K562 (cell line): ENCODE data around the gene HEPHL1. TPM values are rescaled to one million over a fixed set of nuclear protein-coding genes. Genes with fewer than 3 reads are reported as not detected.
A peak's percentile ranks its signal among the peaks of the same experiment; 100 is the strongest.

Source experiments
- ATAC-seq: fragments of 200-7000 bp; cut with Tn5 transposase; 3 replicates; pipeline ENCODE4 v1.9.1; 2020; ENCODE audit warnings: moderate library complexity
- BruUV-seq: library from RNA; stranded (reverse); fragments of 400-500 nt; replicated peaks from 2 replicates; lab custom pipeline; 2021; lab: Mats Ljungman, UMichigan
- CTCF ChIA-PET: fragments of 300-600 bp; formaldehyde crosslinking; extraction: SDS; loops from one replicate; lab custom pipeline; 2021; ENCODE audit warnings: low intra/inter-chr PET ratio; lab: Yijun Ruan, JAX
- POLR2A ChIA-PET: fragments of 300-600, 350-650 bp; sonication (Branson Sonifier 250); formaldehyde crosslinking; extraction: SDS; loops from one replicate; lab custom pipeline; 2021; ENCODE audit warnings: antibody characterized with exemption, inconsistent platforms; lab: Yijun Ruan, JAX
- DNase-seq, 4 experiments: peaks; one replicate each; pipeline versions ENCODE4 v3.0.0 to v3.0.0-alpha.2; 2011 to 2018; ENCODE audit warnings: low spot score in 3 of 4, mixed read lengths in 3 of 4; ENCODE audit errors: extremely low read depth in 1 of 4
- FAIRE-seq: peaks from 2 replicates; lab custom pipeline; 2011; peaks lifted over from hg19 to GRCh38; lab: Jason Lieb, UNC
- H2AFZ ChIP-seq: 2 replicates; pipeline ENCODE4 v1.6.0; 2011; ENCODE audit warnings: low read depth, low read length, control low read depth, inconsistent platforms
- H3K27ac ChIP-seq: fragments of 200-600 bp; 3 replicates; pipeline ENCODE4 v1.8.0; 2011; ENCODE audit warnings: low read depth, mild to moderate bottlenecking, control low read depth, inconsistent platforms, low read length, moderate library complexity, mixed read lengths; ENCODE audit errors: extremely low read depth
- H3K27me3 ChIP-seq, 2 experiments: fragments of 300-600 bp in 1 of 2; 2 replicates in 1 of 2; 3 replicates in 1 of 2; pipeline versions ENCODE4 v1.6.0 to v1.8.0; 2011; ENCODE audit warnings: inconsistent platforms in 2 of 2, low read length in 2 of 2, mild to moderate bottlenecking in 1 of 2, mixed read lengths in 1 of 2, moderate library complexity in 1 of 2; ENCODE audit not compliant: control insufficient read depth in 2 of 2, insufficient read depth in 2 of 2
- H3K36me3 ChIP-seq: fragments of 300-600 bp; 3 replicates; pipeline ENCODE4 v1.8.0; 2011; ENCODE audit warnings: mild to moderate bottlenecking, low read length, inconsistent platforms; ENCODE audit not compliant: control insufficient read depth, insufficient read depth
- H3K4me1 ChIP-seq, 2 experiments: fragments of 200-600 bp in 1 of 2; replicated peaks in 1 of 2; 2 replicates in 1 of 2; 3 replicates in 1 of 2; pipeline versions ENCODE4 v1.5.1 to v1.8.0; 2011; ENCODE audit warnings: inconsistent platforms in 2 of 2, low read length in 2 of 2, mild to moderate bottlenecking in 1 of 2, mixed read lengths in 1 of 2, moderate library complexity in 1 of 2; ENCODE audit not compliant: control insufficient read depth in 2 of 2, insufficient read depth in 2 of 2
- H3K4me2 ChIP-seq: 2 replicates; pipeline ENCODE4 v1.6.1; 2011; ENCODE audit warnings: low read length, control low read depth, inconsistent platforms, mixed read lengths; ENCODE audit not compliant: insufficient read depth
- H3K4me3 ChIP-seq: fragments of 200-600 bp; sonication (generic), shearing (Covaris generic); 2 replicates; pipeline ENCODE4 v1.5.1; 2016; ENCODE audit warnings: control low read depth, inconsistent platforms
- H3K79me2 ChIP-seq: fragments of 200-600 bp; 3 replicates; pipeline ENCODE4 v1.8.0; 2011; ENCODE audit warnings: low read length, inconsistent platforms; ENCODE audit not compliant: control insufficient read depth, insufficient read depth
- H3K9ac ChIP-seq, 2 experiments: 2 replicates each; pipeline versions ENCODE4 v1.6.0 to v1.6.1; 2011; ENCODE audit warnings: low read depth in 2 of 2, low read length in 2 of 2, control low read depth in 1 of 2, inconsistent platforms in 1 of 2, mild to moderate bottlenecking in 1 of 2, mixed read lengths in 1 of 2; ENCODE audit not compliant: insufficient read depth in 1 of 2
- H3K9me1 ChIP-seq: one replicate; pipeline ENCODE4 v1.6.0; 2011; ENCODE audit warnings: inconsistent platforms, mild to moderate bottlenecking, low read length, moderate library complexity; ENCODE audit not compliant: control insufficient read depth, insufficient read depth
- H3K9me3 ChIP-seq: replicated peaks from 2 replicates; pipeline ENCODE4 v1.5.1; 2011; ENCODE audit warnings: low read depth, low read length, inconsistent platforms; ENCODE audit not compliant: control insufficient read depth, insufficient read depth
- H4K20me1 ChIP-seq: replicated peaks from 2 replicates; pipeline ENCODE4 v1.6.1; 2011; ENCODE audit warnings: low read length, inconsistent platforms, mixed read lengths; ENCODE audit not compliant: control insufficient read depth, insufficient read depth
- BCL6 ChIP-seq: fragments of 250-450 bp; sonication (Bioruptor Pico); IDR thresholded peaks from 2 replicates; pipeline ENCODE4 v1.4.0; 2020
- HDAC2 ChIP-seq: fragments of 450-650 bp; IDR thresholded peaks from 2 replicates; pipeline ENCODE4 v1.6.1; 2016; ENCODE audit warnings: mild to moderate bottlenecking
- KAT2B ChIP-seq: IDR thresholded peaks from one replicate; pipeline ENCODE4 v1.6.1; 2012; ENCODE audit warnings: low read depth, mild to moderate bottlenecking, control low read depth, inconsistent platforms, low read length, moderate library complexity
- MCM2 ChIP-seq: fragments of 450-650 bp; IDR thresholded peaks from 2 replicates; pipeline ENCODE4 v1.6.1; 2017; ENCODE audit warnings: low read depth, mild to moderate bottlenecking
- MCM7 ChIP-seq, 2 experiments: fragments of 450-650 bp; IDR thresholded peaks; 2 replicates each; pipeline ENCODE4 v1.6.1; 2016 to 2018
- PTRF ChIP-seq: fragments of 450-650 bp; IDR thresholded peaks from 2 replicates; pipeline ENCODE4 v1.6.1; 2016; ENCODE audit warnings: mild to moderate bottlenecking, missing genetic modification characterization, missing compliant biosample characterization
- RAD21 ChIP-seq, 2 experiments: fragments of 250-450 bp in 1 of 2; fragments of 450-650 bp in 1 of 2; sonication (Bioruptor Pico) in 1 of 2; formaldehyde crosslinking in 1 of 2; IDR thresholded peaks in 1 of 2; conservative IDR thresholded peaks in 1 of 2; 2 replicates each; pipeline versions ENCODE4 v1.4.0 to v1.8.0; 2020 to 2022; ENCODE audit warnings: mild to moderate bottlenecking in 2 of 2, moderate library complexity in 1 of 2
- SIRT6 ChIP-seq: IDR thresholded peaks from one replicate; pipeline ENCODE4 v1.6.1; 2012; ENCODE audit warnings: low read depth, mild to moderate bottlenecking, control low read depth, inconsistent platforms, low read length, moderate library complexity
- SMC3 ChIP-seq: conservative IDR thresholded peaks from 2 replicates; pipeline ENCODE4 v1.6.1; 2011; ENCODE audit warnings: low read depth, low read length, improper control_type of control experiment; ENCODE audit not compliant: insufficient read depth
- ZNF444 ChIP-seq: fragments of 250-450 bp; sonication (Bioruptor Pico); IDR thresholded peaks from 2 replicates; pipeline ENCODE4 v1.4.0; 2020; ENCODE audit warnings: mild to moderate bottlenecking, moderate library complexity
- ZNF695 ChIP-seq: fragments of 450-650 bp; formaldehyde crosslinking; IDR thresholded peaks from 2 replicates; pipeline ENCODE4 v1.4.0; 2020; ENCODE audit warnings: mild to moderate bottlenecking, moderate library complexity
- WGBS: fragments of 100-300 bp; shearing (Covaris generic); methylation state at CpG from one replicate; pipeline ENCODE4 v1.1.6; 2016; ENCODE audit warnings: low coverage, mixed read lengths; ENCODE audit not compliant: insufficient coverage; ENCODE audit errors: missing lambda C conversion rate; 5-methylcytosine and 5-hydroxymethylcytosine counted together
- in situ Hi-C: fragments of 300-500 bp; cut with MboI; formaldehyde crosslinking; loops from 4 replicates; pipeline ENCODE4 v1.15.0; 2018; ENCODE audit warnings: inconsistent platforms, mixed read lengths
- intact Hi-C: fragments of 100-400 bp; cut with micrococcal nuclease; formaldehyde crosslinking; loops from 2 replicates; pipeline ENCODE4 v1.14.2; 2022
- polyA plus RNA-seq, 8 experiments: library from polyadenylated mRNA; depleted of rRNA in 4 of 8; stranded (reverse) in 5 of 8; unstranded in 3 of 8; fragments of >200 nt; fragmentation: Nextera tagmentation in 2 of 8; fragmentation: Illumina TruSeq in 1 of 8; extraction: Ambion mirVana in 2 of 8; extraction: Trizol in 1 of 8; gene quantifications; 2 replicates each; pipeline versions ENCODE4 v1.2.1 to v1.2.3, GENCODE V29; 2011 to 2014; ENCODE audit warnings: inconsistent platforms in 1 of 8, missing spikeins in 1 of 8
- total RNA-seq, 7 experiments: library from RNA; depleted of rRNA in 6 of 7; stranded (reverse); fragments of >200 nt in 6 of 7; fragmentation: Illumina TruSeq in 2 of 7; extraction: Trizol in 2 of 7; gene quantifications; 2 replicates each; pipeline versions ENCODE4 v1.2.1 to v1.2.3, GENCODE V29; 2011 to 2021; ENCODE audit warnings: low replicate concordance in 1 of 7
- TF ChIP-seq, protein P1 (sequence below): fragments of 250-450 bp; sonication (Bioruptor Pico); IDR thresholded peaks from 2 replicates; pipeline ENCODE4 v1.9.0; 2021; ENCODE audit warnings: mild to moderate bottlenecking, inconsistent platforms
- TF ChIP-seq, protein P2 (sequence below): fragments of 200-800 bp; sonication (Bioruptor generic); IDR thresholded peaks from 2 replicates; pipeline ENCODE4 v1.6.1; 2017; ENCODE audit warnings: missing genetic modification characterization, missing compliant biosample characterization
- TF ChIP-seq, protein P3 (sequence below), 3 experiments: IDR thresholded peaks in 2 of 3; conservative IDR thresholded peaks in 1 of 3; 2 replicates each; pipeline ENCODE4 v1.5.1; 2011 to 2012; ENCODE audit warnings: low read length in 3 of 3, mild to moderate bottlenecking in 3 of 3, control low read depth in 2 of 3, improper control_type of control experiment in 1 of 3, inconsistent platforms in 1 of 3, low read depth in 1 of 3, mixed read lengths in 1 of 3, moderate library complexity in 1 of 3; ENCODE audit not compliant: insufficient read depth in 2 of 3
- TF ChIP-seq, protein P4 (sequence below): IDR thresholded peaks from 2 replicates; pipeline ENCODE4 v1.6.1; 2014; ENCODE audit warnings: antibody characterized with exemption

HEPHL1 gene
- total and polyA plus RNA-seq, 9 of the 15 experiments (the other 6 are each of a cell fraction or from before 2014, with no cell fraction given) = 0.01 TPM; not detected in 8

DNA sequence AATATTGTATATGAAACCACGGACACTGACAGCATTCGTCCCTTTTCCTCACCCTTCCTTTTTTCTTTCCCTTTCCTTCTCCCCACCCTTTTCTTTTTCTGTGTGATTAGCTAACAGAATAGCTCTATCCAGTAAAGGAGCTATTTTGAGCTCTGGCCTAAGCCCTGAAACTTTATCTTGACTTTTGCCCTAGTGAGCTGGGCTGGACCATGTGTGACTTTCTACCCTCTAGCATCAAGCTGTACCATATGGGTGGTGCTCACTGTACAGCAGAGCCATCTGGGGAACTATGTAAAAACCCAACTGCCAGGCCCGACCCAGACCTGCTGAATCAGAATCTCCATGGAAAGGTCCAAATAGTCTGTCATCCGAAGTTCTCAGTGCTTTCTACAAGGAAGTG lies 85.6 kb downstream of the HEPHL1 start (continued):
- TF ChIP-seq, protein P1, sequence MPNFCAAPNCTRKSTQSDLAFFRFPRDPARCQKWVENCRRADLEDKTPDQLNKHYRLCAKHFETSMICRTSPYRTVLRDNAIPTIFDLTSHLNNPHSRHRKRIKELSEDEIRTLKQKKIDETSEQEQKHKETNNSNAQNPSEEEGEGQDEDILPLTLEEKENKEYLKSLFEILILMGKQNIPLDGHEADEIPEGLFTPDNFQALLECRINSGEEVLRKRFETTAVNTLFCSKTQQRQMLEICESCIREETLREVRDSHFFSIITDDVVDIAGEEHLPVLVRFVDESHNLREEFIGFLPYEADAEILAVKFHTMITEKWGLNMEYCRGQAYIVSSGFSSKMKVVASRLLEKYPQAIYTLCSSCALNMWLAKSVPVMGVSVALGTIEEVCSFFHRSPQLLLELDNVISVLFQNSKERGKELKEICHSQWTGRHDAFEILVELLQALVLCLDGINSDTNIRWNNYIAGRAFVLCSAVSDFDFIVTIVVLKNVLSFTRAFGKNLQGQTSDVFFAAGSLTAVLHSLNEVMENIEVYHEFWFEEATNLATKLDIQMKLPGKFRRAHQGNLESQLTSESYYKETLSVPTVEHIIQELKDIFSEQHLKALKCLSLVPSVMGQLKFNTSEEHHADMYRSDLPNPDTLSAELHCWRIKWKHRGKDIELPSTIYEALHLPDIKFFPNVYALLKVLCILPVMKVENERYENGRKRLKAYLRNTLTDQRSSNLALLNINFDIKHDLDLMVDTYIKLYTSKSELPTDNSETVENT (CRISPR knock-in tag) = no peak
- no peak for TF ChIP-seq KAT2B
- TF ChIP-seq PTRF (tag) = no peak
- no peak for TF ChIP-seq ZNF695 (CRISPR knock-in tag)

DNA sequence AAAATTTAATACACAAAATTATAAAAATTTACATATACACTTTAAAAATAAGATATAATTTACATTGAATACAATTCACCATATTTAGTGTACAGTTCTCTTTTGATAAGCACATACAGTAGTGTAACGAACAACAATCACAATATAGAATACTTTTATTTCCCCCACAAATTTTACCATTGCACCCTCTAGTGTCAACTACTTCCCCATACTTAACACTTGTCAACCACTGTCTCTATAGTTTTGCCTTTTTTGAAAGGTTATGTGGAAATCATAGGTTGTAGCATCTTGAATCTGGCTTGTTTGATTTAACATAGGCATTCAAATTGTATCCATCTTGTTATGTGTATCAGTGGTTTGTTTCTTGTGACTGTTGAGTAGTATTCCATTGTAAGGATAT lies 86.2 kb downstream of the HEPHL1 start:
- BruUV-seq = no TSS peak
- CTCF ChIA-PET = no interaction called here
- 0 out of 3 replicates have a peak, but pooled peaks have one; percentile 38 for ATAC-seq
- intact Hi-C loops (loop anchor here (1.0 kb wide), 1 partner anchor 185 kb away; no protein-coding TSS in a partner anchor), in situ Hi-C loops (no loop called here)
- Histone ChIP-seq H3K9ac (no peak overlapping the region), H3K27me3 (no peaks in the 10 kb centered on the region), H3K4me2 (no peak overlapping the region), H3K27ac (no peak overlapping the region), H3K9me1 (no peaks in the 10 kb centered on the region), H3K4me3 (no peak overlapping the region), H4K20me1 (no peaks in the 10 kb centered on the region), H3K4me1 (no peaks in the 10 kb centered on the region), H3K36me3 (no peaks in the 10 kb centered on the region), H3K9me3 (no peaks in the 10 kb centered on the region), H3K79me2 (no peaks in the 10 kb centered on the region), H2AFZ (no peak overlapping the region)
- WGBS = 20% methylated on average over 1 of the region's 1 CpG
- POLR2A ChIA-PET = no interaction called here
- FAIRE-seq = peak; percentile 49
- DNase-seq = no peak
- TF ChIP-seq, protein P2, sequence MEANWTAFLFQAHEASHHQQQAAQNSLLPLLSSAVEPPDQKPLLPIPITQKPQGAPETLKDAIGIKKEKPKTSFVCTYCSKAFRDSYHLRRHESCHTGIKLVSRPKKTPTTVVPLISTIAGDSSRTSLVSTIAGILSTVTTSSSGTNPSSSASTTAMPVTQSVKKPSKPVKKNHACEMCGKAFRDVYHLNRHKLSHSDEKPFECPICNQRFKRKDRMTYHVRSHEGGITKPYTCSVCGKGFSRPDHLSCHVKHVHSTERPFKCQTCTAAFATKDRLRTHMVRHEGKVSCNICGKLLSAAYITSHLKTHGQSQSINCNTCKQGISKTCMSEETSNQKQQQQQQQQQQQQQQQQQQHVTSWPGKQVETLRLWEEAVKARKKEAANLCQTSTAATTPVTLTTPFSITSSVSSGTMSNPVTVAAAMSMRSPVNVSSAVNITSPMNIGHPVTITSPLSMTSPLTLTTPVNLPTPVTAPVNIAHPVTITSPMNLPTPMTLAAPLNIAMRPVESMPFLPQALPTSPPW (CRISPR knock-in tag) = no peak
- TF ChIP-seq BCL6 (CRISPR knock-in tag) (no peak), SIRT6 (no peak), MCM2 (no peak), HDAC2 (no peak), MCM7 (IDR thresholded peaks at IDR 0.05) (no peak), SMC3 (0 out of 2 replicates have a peak, but pooled peaks have one; percentile 6), ZNF444 (CRISPR knock-in tag) (no peak), RAD21 (CRISPR knock-in tag; conservative IDR thresholded peaks at IDR 0.05 in 1 of 2, IDR thresholded peaks at IDR 0.05 in 1 of 2) (peak; percentile 17 to 53; a peak in 3 of 4 replicates)
- TF ChIP-seq, protein P3, sequence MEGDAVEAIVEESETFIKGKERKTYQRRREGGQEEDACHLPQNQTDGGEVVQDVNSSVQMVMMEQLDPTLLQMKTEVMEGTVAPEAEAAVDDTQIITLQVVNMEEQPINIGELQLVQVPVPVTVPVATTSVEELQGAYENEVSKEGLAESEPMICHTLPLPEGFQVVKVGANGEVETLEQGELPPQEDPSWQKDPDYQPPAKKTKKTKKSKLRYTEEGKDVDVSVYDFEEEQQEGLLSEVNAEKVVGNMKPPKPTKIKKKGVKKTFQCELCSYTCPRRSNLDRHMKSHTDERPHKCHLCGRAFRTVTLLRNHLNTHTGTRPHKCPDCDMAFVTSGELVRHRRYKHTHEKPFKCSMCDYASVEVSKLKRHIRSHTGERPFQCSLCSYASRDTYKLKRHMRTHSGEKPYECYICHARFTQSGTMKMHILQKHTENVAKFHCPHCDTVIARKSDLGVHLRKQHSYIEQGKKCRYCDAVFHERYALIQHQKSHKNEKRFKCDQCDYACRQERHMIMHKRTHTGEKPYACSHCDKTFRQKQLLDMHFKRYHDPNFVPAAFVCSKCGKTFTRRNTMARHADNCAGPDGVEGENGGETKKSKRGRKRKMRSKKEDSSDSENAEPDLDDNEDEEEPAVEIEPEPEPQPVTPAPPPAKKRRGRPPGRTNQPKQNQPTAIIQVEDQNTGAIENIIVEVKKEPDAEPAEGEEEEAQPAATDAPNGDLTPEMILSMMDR (IDR thresholded peaks at IDR 0.05 in 2 of 3, conservative IDR thresholded peaks at IDR 0.05 in 1 of 3; ENCODE audit: insufficient read depth in 2 of 3, low read depth in 1 of 3, low read length in 3 of 3) = peak in 1 of 3 experiments; percentile 50; a peak in 2 of 6 replicates
- TF ChIP-seq, protein P4, sequence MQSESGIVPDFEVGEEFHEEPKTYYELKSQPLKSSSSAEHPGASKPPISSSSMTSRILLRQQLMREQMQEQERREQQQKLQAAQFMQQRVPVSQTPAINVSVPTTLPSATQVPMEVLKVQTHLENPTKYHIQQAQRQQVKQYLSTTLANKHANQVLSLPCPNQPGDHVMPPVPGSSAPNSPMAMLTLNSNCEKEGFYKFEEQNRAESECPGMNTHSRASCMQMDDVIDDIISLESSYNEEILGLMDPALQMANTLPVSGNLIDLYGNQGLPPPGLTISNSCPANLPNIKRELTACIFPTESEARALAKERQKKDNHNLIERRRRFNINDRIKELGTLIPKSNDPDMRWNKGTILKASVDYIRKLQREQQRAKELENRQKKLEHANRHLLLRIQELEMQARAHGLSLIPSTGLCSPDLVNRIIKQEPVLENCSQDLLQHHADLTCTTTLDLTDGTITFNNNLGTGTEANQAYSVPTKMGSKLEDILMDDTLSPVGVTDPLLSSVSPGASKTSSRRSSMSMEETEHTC = no peak
